ENCODE measurements around the gene CLMN.
A peak's percentile ranks its signal among the peaks of the same experiment; 100 is the strongest.

CLMN gene

DNA sequence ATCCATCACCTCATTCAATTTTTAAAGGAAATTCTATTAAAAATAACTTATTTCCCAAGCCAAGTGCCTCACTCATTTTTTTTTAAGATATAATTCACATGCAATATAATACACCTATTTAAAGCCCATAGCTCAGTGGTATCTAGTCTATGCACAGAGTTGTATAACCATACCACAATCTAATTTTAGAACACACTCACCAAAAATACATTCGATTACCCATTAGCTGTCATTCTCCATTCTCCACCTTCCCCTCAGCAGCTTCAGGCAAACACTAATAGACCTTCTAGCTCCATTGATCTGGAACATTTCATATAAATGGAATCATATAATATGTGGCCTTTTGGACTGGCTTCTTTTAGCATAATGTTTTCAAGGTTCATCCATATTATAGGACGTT lies 49.5 kb downstream of the CLMN start:
- H3K4me3 ChIP-seq (ENCODE audit: low read depth, low read length): no peak overlapping the region
- no peak for DNase-seq
- TF ChIP-seq CTCF (IDR thresholded peaks at IDR 0.05; ENCODE audit: low read depth, low read length): no peak
- H3K36me3 ChIP-seq: no peaks in the 10 kb centered on the region
- H3K27me3 ChIP-seq: no peaks in the 10 kb centered on the region
- no peaks in the 10 kb centered on the region for H3K9me3 ChIP-seq
- peaks cover 7% of the 10 kb centered on the region for H3K4me1 ChIP-seq

GRCh38 chr14:95269493-95269892 lies 50.2 kb downstream of the CLMN start:
- no peak for TF ChIP-seq CTCF (IDR thresholded peaks at IDR 0.05; ENCODE audit: low read depth, low read length)
- H3K4me1 ChIP-seq: peaks cover 7% of the 10 kb centered on the region
- H3K9me3 ChIP-seq: no peaks in the 10 kb centered on the region
- DNase-seq: no peak
- no peaks in the 10 kb centered on the region for H3K36me3 ChIP-seq
- no peaks in the 10 kb centered on the region for H3K27me3 ChIP-seq
- no peak overlapping the region for H3K4me3 ChIP-seq (ENCODE audit: low read depth, low read length)

DNA sequence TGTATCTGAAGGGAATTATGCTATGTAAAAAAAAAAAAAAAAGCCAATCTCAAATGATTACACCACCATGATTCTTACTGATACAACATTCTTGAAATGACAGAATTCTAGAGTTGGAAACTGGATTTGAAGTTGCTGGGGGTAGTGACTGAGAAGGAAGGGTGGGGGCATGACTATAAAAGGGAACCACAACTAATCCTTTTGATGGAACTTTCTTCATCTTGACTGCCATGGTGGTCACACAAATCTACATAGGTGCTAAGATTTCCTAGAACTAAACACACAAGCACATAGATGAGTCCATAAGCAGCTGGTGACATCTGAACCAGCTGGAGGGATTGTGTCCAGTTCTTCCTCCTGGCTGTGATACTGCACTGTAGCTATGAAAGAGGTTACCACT lies 51.4 kb downstream of the CLMN start:
- H3K4me3 ChIP-seq (ENCODE audit: low read depth, low read length): no peak overlapping the region
- H3K4me1 ChIP-seq: peaks cover 7% of the 10 kb centered on the region
- no peaks in the 10 kb centered on the region for H3K27me3 ChIP-seq
- H3K36me3 ChIP-seq: no peaks in the 10 kb centered on the region
- no peak for TF ChIP-seq CTCF (IDR thresholded peaks at IDR 0.05; ENCODE audit: low read depth, low read length)
- DNase-seq: no peak
- no peaks in the 10 kb centered on the region for H3K9me3 ChIP-seq

GRCh38 chr14:95267306-95267705 lies 52.4 kb downstream of the CLMN start:
- H3K4me1 ChIP-seq: peaks cover 7% of the 10 kb centered on the region
- TF ChIP-seq CTCF (IDR thresholded peaks at IDR 0.05; ENCODE audit: low read depth, low read length): no peak
- no peaks in the 10 kb centered on the region for H3K9me3 ChIP-seq
- H3K36me3 ChIP-seq: no peaks in the 10 kb centered on the region
- no peak for DNase-seq
- H3K4me3 ChIP-seq (ENCODE audit: low read depth, low read length): no peak overlapping the region
- H3K27me3 ChIP-seq: no peaks in the 10 kb centered on the region

- Histone ChIP-seq H3K27me3 (no peaks in the 10 kb centered on the region), H3K36me3 (no peaks in the 10 kb centered on the region), H3K4me3 (ENCODE audit: low read depth, low read length) (no peak overlapping the region), H3K9me3 (no peaks in the 10 kb centered on the region), H3K4me1 (peaks cover 7% of the 10 kb centered on the region)
- peak; percentile 24 for DNase-seq
- TF ChIP-seq CTCF (IDR thresholded peaks at IDR 0.05; ENCODE audit: low read depth, low read length): no peak
Observed at GRCh38 chr14:95265106-95266094, 54.3 kb downstream of the CLMN start.
